ENCODE measurements around the gene HOXA5. TPM values are rescaled to one million over a fixed set of nuclear protein-coding genes. Genes with fewer than 3 reads are reported as not detected.

Gene HOXA5
- total and polyA plus RNA-seq, 9 donors: 7.1 to 16.6 (median 9.4) TPM

- H3K9me3 ChIP-seq (replicated peaks; ENCODE audit: control insufficient read depth, low read depth, low read length): no peaks in the 10 kb centered on the region
- WGBS (ENCODE audit: insufficient coverage): 14% methylated on average over 6 of the region's 12 CpGs
- peaks cover 64% of the 10 kb centered on the region for H3K4me1 ChIP-seq (ENCODE audit: control insufficient read depth, insufficient read depth, low read length)
- H3K4me3 ChIP-seq (ENCODE audit: low read length): peak overlapping the region; percentile 72
- H3K36me3 ChIP-seq (ENCODE audit: control insufficient read depth, insufficient read depth, low read length): peaks cover 10% of the 10 kb centered on the region
- peak overlapping the region; percentile 98 for H3K27ac ChIP-seq (ENCODE audit: low read length)
- peaks cover 58% of the 10 kb centered on the region for H3K27me3 ChIP-seq (ENCODE audit: control insufficient read depth, insufficient read depth, low read length)
- DNase-seq: peak; percentile 53
Observed at GRCh38 chr7:27164045-27164366, 20.5 kb upstream of the HOXA5 start.

- Histone ChIP-seq H3K36me3 (ENCODE audit: control insufficient read depth, insufficient read depth, low read length) (peaks cover 10% of the 10 kb centered on the region), H3K4me3 (ENCODE audit: low read length) (peak overlapping the region; percentile 72), H3K27me3 (ENCODE audit: control insufficient read depth, insufficient read depth, low read length) (peaks cover 57% of the 10 kb centered on the region), H3K9me3 (replicated peaks; ENCODE audit: control insufficient read depth, low read depth, low read length) (no peaks in the 10 kb centered on the region), H3K4me1 (ENCODE audit: control insufficient read depth, insufficient read depth, low read length) (peaks cover 64% of the 10 kb centered on the region), H3K27ac (ENCODE audit: low read length) (peak overlapping the region; percentile 98)
- WGBS (ENCODE audit: insufficient coverage): 12% methylated on average over 16 of the region's 24 CpGs
- peak; percentile 52 for DNase-seq
Observed at GRCh38 chr7:27163288-27164044, 20.0 kb upstream of the HOXA5 start.

GRCh38 chr7:27162561-27163287, 19.2 kb upstream of the HOXA5 start:
- whole genome bisulfite sequencing (ENCODE audit: insufficient coverage): no CpG with 5 or more reads among the region's 7 CpGs
- Histone ChIP-seq H3K4me1 (ENCODE audit: control insufficient read depth, insufficient read depth, low read length) (peaks cover 61% of the 10 kb centered on the region), H3K36me3 (ENCODE audit: control insufficient read depth, insufficient read depth, low read length) (peaks cover 10% of the 10 kb centered on the region), H3K4me3 (ENCODE audit: low read length) (peak overlapping the region; percentile 72), H3K9me3 (replicated peaks; ENCODE audit: control insufficient read depth, low read depth, low read length) (no peaks in the 10 kb centered on the region), H3K27me3 (ENCODE audit: control insufficient read depth, insufficient read depth, low read length) (peaks cover 56% of the 10 kb centered on the region), H3K27ac (ENCODE audit: low read length) (peak overlapping the region; percentile 98)
- DNase-seq: peak; percentile 36

- H3K27ac ChIP-seq (ENCODE audit: low read length): peak overlapping the region; percentile 97
- H3K9me3 ChIP-seq (replicated peaks; ENCODE audit: control insufficient read depth, low read depth, low read length): no peaks in the 10 kb centered on the region
- H3K4me1 ChIP-seq (ENCODE audit: control insufficient read depth, insufficient read depth, low read length): peaks cover 61% of the 10 kb centered on the region
- peak overlapping the region; percentile 72 for H3K4me3 ChIP-seq (ENCODE audit: low read length)
- DNase-seq: peak; percentile 69
- H3K27me3 ChIP-seq (ENCODE audit: control insufficient read depth, insufficient read depth, low read length): peaks cover 60% of the 10 kb centered on the region
- 21% methylated on average over 16 of the region's 30 CpGs for WGBS (ENCODE audit: insufficient coverage)
- peaks cover 10% of the 10 kb centered on the region for H3K36me3 ChIP-seq (ENCODE audit: control insufficient read depth, insufficient read depth, low read length)
Observed at GRCh38 chr7:27161721-27162560, 18.5 kb upstream of the HOXA5 start.

- DNase-seq: peak; percentile 76
- Histone ChIP-seq H3K36me3 (ENCODE audit: control insufficient read depth, insufficient read depth, low read length) (peaks cover 10% of the 10 kb centered on the region), H3K27ac (ENCODE audit: low read length) (peak overlapping the region; percentile 97), H3K27me3 (ENCODE audit: control insufficient read depth, insufficient read depth, low read length) (peaks cover 58% of the 10 kb centered on the region), H3K9me3 (replicated peaks; ENCODE audit: control insufficient read depth, low read depth, low read length) (no peaks in the 10 kb centered on the region), H3K4me1 (ENCODE audit: control insufficient read depth, insufficient read depth, low read length) (peaks cover 56% of the 10 kb centered on the region), H3K4me3 (ENCODE audit: low read length) (peak overlapping the region; percentile 72)
- 0% methylated on average over 8 of the region's 27 CpGs for WGBS (ENCODE audit: insufficient coverage)
Observed at GRCh38 chr7:27161214-27161720, 17.8 kb upstream of the HOXA5 start.

GRCh38 chr7:27160546-27161213, 17.2 kb upstream of the HOXA5 start:
- Histone ChIP-seq H3K36me3 (ENCODE audit: control insufficient read depth, insufficient read depth, low read length) (peaks cover 10% of the 10 kb centered on the region), H3K9me3 (replicated peaks; ENCODE audit: control insufficient read depth, low read depth, low read length) (no peaks in the 10 kb centered on the region), H3K4me1 (ENCODE audit: control insufficient read depth, insufficient read depth, low read length) (peaks cover 52% of the 10 kb centered on the region), H3K27ac (ENCODE audit: low read length) (peak overlapping the region; percentile 97), H3K4me3 (ENCODE audit: low read length) (peak overlapping the region; percentile 72), H3K27me3 (ENCODE audit: control insufficient read depth, insufficient read depth, low read length) (peaks cover 55% of the 10 kb centered on the region)
- WGBS (ENCODE audit: insufficient coverage): 3% methylated on average over 50 of the region's 54 CpGs
- DNase-seq: peak; percentile 95

- H3K36me3 ChIP-seq (ENCODE audit: control insufficient read depth, insufficient read depth, low read length): peaks cover 10% of the 10 kb centered on the region
- H3K27me3 ChIP-seq (ENCODE audit: control insufficient read depth, insufficient read depth, low read length): peaks cover 59% of the 10 kb centered on the region
- peak overlapping the region; percentile 97 for H3K27ac ChIP-seq (ENCODE audit: low read length)
- WGBS (ENCODE audit: insufficient coverage): 31% methylated on average over 14 of the region's 23 CpGs
- DNase-seq: peak; percentile 70
- peaks cover 57% of the 10 kb centered on the region for H3K4me1 ChIP-seq (ENCODE audit: control insufficient read depth, insufficient read depth, low read length)
- no peaks in the 10 kb centered on the region for H3K9me3 ChIP-seq (replicated peaks; ENCODE audit: control insufficient read depth, low read depth, low read length)
- H3K4me3 ChIP-seq (ENCODE audit: low read length): peak overlapping the region; percentile 72
Observed at GRCh38 chr7:27160145-27160545, 16.7 kb upstream of the HOXA5 start.

- H3K4me1 ChIP-seq (ENCODE audit: control insufficient read depth, insufficient read depth, low read length): peaks cover 58% of the 10 kb centered on the region
- no peaks in the 10 kb centered on the region for H3K9me3 ChIP-seq (replicated peaks; ENCODE audit: control insufficient read depth, low read depth, low read length)
- peaks cover 13% of the 10 kb centered on the region for H3K36me3 ChIP-seq (ENCODE audit: control insufficient read depth, insufficient read depth, low read length)
- H3K4me3 ChIP-seq (ENCODE audit: low read length): peak overlapping the region; percentile 72
- H3K27ac ChIP-seq (ENCODE audit: low read length): peak overlapping the region; percentile 97
- no peak for DNase-seq
- peaks cover 61% of the 10 kb centered on the region for H3K27me3 ChIP-seq (ENCODE audit: control insufficient read depth, insufficient read depth, low read length)
- 79% methylated on average over 16 of the region's 27 CpGs for WGBS (ENCODE audit: insufficient coverage)
Observed at GRCh38 chr7:27159266-27160144, 16.0 kb upstream of the HOXA5 start.

Data from muscle of leg (tissue), 11 donors.